Sigmoid colon (tissue), 3 donors: ENCODE results near the gene TUBB6.

Source experiments
- POLR2A ChIP-seq, 2 donors: fragments of 450-650 bp; IDR thresholded peaks; one replicate each; pipeline ENCODE4 v1.6.1; 2016; ENCODE audit warnings: antibody characterized with exemption in 2 of 2, mild to moderate bottlenecking in 2 of 2, moderate library complexity in 2 of 2
- TF ChIP-seq, protein P1 (sequence below), 4 experiments: fragments of 450-650 bp in 3 of 4; fragments of 200-600 bp in 1 of 4; IDR thresholded peaks; one replicate each; pipeline ENCODE4 v1.5.1; 2016 to 2019; ENCODE audit warnings: antibody characterized with exemption in 4 of 4, mild to moderate bottlenecking in 3 of 4, moderate library complexity in 2 of 4

DNA sequence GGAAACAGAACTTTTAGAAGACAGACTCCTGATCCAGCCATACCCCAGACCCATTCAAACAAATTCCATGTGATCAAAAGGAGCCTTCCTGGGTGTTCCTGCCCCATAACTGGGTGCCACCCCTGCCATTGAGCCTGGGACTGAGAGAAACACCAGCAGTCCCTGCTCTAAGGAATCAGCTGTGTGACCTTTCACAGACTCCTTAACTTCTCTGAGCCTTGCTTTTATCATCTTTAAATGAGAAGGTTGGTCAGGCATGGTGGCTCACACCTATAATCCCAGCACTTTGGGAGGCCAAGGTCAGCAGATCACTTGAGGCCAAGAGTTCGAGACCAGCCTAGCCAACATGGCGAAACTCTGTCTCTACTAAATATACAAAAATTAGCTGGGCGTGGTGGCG, 33.2 kb upstream of the TUBB6 start:
- TF ChIP-seq POLR2A (IDR thresholded peaks at IDR 0.05): no peak
- TF ChIP-seq, protein P1, sequence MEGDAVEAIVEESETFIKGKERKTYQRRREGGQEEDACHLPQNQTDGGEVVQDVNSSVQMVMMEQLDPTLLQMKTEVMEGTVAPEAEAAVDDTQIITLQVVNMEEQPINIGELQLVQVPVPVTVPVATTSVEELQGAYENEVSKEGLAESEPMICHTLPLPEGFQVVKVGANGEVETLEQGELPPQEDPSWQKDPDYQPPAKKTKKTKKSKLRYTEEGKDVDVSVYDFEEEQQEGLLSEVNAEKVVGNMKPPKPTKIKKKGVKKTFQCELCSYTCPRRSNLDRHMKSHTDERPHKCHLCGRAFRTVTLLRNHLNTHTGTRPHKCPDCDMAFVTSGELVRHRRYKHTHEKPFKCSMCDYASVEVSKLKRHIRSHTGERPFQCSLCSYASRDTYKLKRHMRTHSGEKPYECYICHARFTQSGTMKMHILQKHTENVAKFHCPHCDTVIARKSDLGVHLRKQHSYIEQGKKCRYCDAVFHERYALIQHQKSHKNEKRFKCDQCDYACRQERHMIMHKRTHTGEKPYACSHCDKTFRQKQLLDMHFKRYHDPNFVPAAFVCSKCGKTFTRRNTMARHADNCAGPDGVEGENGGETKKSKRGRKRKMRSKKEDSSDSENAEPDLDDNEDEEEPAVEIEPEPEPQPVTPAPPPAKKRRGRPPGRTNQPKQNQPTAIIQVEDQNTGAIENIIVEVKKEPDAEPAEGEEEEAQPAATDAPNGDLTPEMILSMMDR (IDR thresholded peaks at IDR 0.05): no peak
